Measurements from ENCODE around the gene SIX1. TPM values are rescaled to one million over a fixed set of nuclear protein-coding genes. Genes with fewer than 3 reads are reported as not detected.

Gene SIX1
- total RNA-seq, 1 donor from 2014 or later = not detected

DNA sequence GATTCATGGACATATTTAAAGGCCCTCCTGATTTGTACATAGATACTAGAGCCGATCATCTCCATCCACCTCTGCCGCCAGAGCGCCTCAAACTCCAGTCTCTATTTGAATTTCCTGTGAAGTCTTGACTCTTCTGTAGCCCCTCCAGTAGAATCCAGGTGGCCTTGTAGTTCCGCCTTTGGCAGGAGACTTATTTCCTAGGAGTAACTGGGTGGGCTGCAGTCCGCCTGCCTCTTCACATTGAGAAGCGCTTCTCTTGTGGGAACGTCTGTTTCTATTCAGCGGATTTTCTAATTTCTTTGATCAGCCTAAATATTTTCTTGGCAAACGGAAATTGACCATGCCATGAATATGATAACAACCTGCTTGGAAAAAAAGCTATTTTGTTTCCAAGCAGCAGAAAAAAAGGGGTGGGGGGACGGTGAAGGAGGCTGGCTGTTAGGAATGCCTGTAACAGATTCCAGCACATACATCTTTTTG lies 9.0 kb upstream of the SIX1 start:
- Histone ChIP-seq H3K4me1 (peaks cover 33% of the 10 kb centered on the region), H3K36me3 (no peaks in the 10 kb centered on the region), H3K27ac (replicated peaks) (no peak overlapping the region), H3K27me3 (ENCODE audit: low read depth) (peaks cover 100% of the 10 kb centered on the region), H3K9me3 (replicated peaks) (no peaks in the 10 kb centered on the region), H3K4me3 (peak overlapping the region; percentile 74)
- TF ChIP-seq CTCF (IDR thresholded peaks at IDR 0.05; ENCODE audit: borderline replicate concordance) = no peak
- intact Hi-C loops (cut with micrococcal nuclease) = no loop called here
- no peak for DNase-seq

- Histone ChIP-seq H3K36me3 (no peaks in the 10 kb centered on the region), H3K4me3 (peak overlapping the region; percentile 74), H3K27me3 (ENCODE audit: low read depth) (peaks cover 100% of the 10 kb centered on the region), H3K9me3 (replicated peaks) (no peaks in the 10 kb centered on the region), H3K27ac (replicated peaks) (no peak overlapping the region), H3K4me1 (peaks cover 39% of the 10 kb centered on the region)
- intact Hi-C loops (cut with micrococcal nuclease) = no loop called here
- DNase-seq = no peak
- no peak for TF ChIP-seq CTCF (IDR thresholded peaks at IDR 0.05; ENCODE audit: borderline replicate concordance)
Observed at GRCh38 chr14:60657456-60658210, 8.4 kb upstream of the SIX1 start.

DNA sequence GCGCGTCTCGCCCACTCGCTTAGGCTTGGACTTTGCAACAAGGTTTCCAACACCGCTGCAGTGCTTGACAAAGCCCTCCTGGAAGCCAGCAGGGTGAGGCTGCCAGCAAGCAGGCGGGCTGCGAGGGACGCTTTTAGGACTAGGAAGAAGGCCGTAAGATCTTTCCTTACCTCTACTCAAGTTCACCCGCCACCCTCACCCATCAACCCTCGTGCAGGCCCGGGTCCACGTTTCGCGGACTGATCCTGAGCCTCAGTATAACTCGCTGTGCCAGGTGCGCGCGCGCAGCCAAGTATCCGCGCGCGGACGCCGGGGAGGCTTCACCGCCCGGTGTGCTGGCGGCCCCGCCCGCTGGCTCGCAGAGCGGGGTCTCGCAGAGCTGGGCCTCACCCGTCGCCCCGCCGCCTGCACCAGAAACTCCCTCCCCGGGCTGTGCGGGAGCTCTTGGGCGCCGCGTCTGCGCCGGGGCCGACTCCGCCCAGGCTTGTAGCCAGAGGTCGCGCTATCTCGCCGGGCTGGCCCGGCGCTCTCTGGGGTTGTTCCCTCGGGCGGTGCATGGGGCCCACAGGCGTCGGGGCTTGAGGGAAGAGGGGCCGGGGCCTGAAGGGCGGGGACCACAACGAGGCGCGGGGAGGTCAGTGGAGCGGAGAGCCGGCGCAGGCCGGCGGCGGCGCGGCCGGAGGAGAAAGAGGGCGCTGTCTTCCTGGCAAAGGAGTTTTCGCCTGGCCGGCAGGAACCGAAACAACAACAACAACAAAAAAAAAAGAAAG lies 7.6 kb upstream of the SIX1 start:
- Histone ChIP-seq H3K4me1 (peaks cover 47% of the 10 kb centered on the region), H3K36me3 (no peaks in the 10 kb centered on the region), H3K27me3 (ENCODE audit: low read depth) (peaks cover 100% of the 10 kb centered on the region), H3K27ac (replicated peaks) (no peak overlapping the region), H3K9me3 (replicated peaks) (no peaks in the 10 kb centered on the region), H3K4me3 (peak overlapping the region; percentile 74)
- no peak for DNase-seq
- peak; percentile 54 for TF ChIP-seq CTCF (IDR thresholded peaks at IDR 0.05; ENCODE audit: borderline replicate concordance)
- intact Hi-C loops (cut with micrococcal nuclease) = no loop called here

DNA sequence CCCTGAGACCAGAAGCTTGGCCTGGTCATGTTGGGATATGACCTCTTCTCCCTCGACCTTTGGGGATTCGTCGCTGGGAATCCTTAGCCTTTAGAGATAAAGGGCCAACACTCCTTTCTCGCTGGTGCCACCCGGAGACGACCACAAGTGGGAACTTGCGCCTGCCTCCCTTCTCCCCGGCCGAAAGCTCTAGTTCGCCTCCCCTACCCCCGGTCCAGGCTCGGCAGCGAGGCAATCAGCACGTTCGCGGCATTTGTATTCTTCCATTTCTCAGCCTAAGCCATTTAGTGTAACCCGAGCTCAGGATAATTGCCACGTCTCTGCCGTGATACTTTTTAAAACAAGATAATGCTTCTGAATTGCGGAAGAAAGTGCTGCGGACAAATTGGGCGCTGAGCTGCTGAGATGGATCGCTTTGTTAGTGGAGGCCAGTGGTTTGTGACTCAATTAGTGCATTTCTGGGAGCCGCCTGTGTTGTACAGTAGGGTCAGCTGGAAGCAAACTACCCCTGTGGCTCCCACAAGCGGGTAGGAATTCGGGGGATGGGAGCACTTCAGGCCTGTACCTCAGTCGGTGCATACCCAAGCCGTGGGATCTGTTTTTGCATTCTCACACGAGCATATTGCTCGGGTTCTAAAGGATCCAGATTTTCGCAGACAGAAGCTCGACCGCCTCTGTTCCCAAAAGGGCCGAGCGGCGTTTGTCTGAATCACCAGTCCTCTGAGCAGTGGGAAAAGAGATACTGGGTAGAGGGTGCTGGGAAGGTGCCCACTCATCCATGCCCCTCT lies 6.8 kb upstream of the SIX1 start:
- no peak overlapping the region for H3K27ac ChIP-seq (replicated peaks)

More for the DNA sequence above, 6.8 kb upstream of the SIX1 start:
- Histone ChIP-seq H3K4me1 (peaks cover 48% of the 10 kb centered on the region), H3K36me3 (no peaks in the 10 kb centered on the region), H3K27me3 (ENCODE audit: low read depth) (peaks cover 100% of the 10 kb centered on the region), H3K4me3 (peak overlapping the region; percentile 74), H3K9me3 (replicated peaks) (no peaks in the 10 kb centered on the region)
- intact Hi-C loops (cut with micrococcal nuclease) = no loop called here
- DNase-seq = no peak
- TF ChIP-seq CTCF (IDR thresholded peaks at IDR 0.05; ENCODE audit: borderline replicate concordance) = no peak

Data from left ventricle myocardium inferior (tissue), 1 donor.